Peyer's patch (tissue), 4 donors: ENCODE measurements around the gene GPC6. TPM values are rescaled to one million over a fixed set of nuclear protein-coding genes. Genes with fewer than 3 reads are reported as not detected.

ENCODE experiments used
- DNase-seq, 3 donors: peaks; one replicate each; pipeline ENCODE4 v3.0.0-alpha.2; 2017 to 2019
- H3K27ac ChIP-seq, 4 donors: fragments of 200-600 bp; sonication (generic); one replicate each; pipeline ENCODE4 v1.5.1; 2016 to 2019
- H3K27me3 ChIP-seq, 2 donors: fragments of 200-600 bp; sonication (generic); one replicate each; pipeline ENCODE4 v1.5.1; 2019
- H3K36me3 ChIP-seq, 3 donors: fragments of 200-600 bp; sonication (generic); one replicate each; pipeline ENCODE4 v1.5.1; 2016 to 2019
- H3K4me1 ChIP-seq, 4 donors: fragments of 200-600 bp; sonication (generic); one replicate each; pipeline ENCODE4 v1.5.1; 2016 to 2019
- H3K4me3 ChIP-seq, 4 donors: fragments of 200-600 bp; sonication (generic); 1 replicate in 3 of 4; 2 replicates in 1 of 4; pipeline ENCODE4 v1.5.1; 2016 to 2019; ENCODE audit warnings: mild to moderate bottlenecking in 1 of 4
- H3K9me3 ChIP-seq, 4 donors: fragments of 200-600 bp; sonication (generic); one replicate each; pipeline ENCODE4 v1.5.1; 2016 to 2019; ENCODE audit warnings: mild to moderate bottlenecking in 1 of 4
- CTCF ChIP-seq, 6 experiments: fragments of 450-650 bp in 4 of 6; fragments of 200-600 bp in 2 of 6; sonication (generic) in 1 of 6; IDR thresholded peaks; one replicate each; pipeline ENCODE4 v1.5.1; 2017 to 2019; ENCODE audit warnings: antibody characterized with exemption in 6 of 6, mild to moderate bottlenecking in 3 of 6, moderate library complexity in 1 of 6
- POLR2A ChIP-seq, 2 donors: fragments of 450-650 bp; IDR thresholded peaks; one replicate each; pipeline ENCODE4 v1.5.1; 2017; ENCODE audit warnings: antibody characterized with exemption in 2 of 2, mild to moderate bottlenecking in 2 of 2, moderate library complexity in 2 of 2
- total RNA-seq, 4 donors: library from RNA; depleted of rRNA; stranded (reverse); fragments of >200 nt; gene quantifications; one replicate each; pipeline ENCODE4 v1.1.0, GENCODE V29; 2016

The GPC6 gene
- total RNA-seq, 4 donors from 2014 or later, result 1.6 to 13.2 (median 2.6) TPM

GRCh38 chr13:93505104-93505952, 278.7 kb downstream of the GPC6 start:
- Histone ChIP-seq H3K27me3 (no peaks in the 10 kb centered on the region), H3K9me3 (no peaks in the 10 kb centered on the region), H3K4me1 (no peaks in the 10 kb centered on the region), H3K4me3 (no peak overlapping the region), H3K36me3 (no peaks in the 10 kb centered on the region), H3K27ac (no peak overlapping the region)
- TF ChIP-seq CTCF (IDR thresholded peaks at IDR 0.05) (no peak), POLR2A (IDR thresholded peaks at IDR 0.05) (no peak)
- no peak for DNase-seq

GRCh38 chr13:93511011-93511410, 284.4 kb downstream of the GPC6 start:
- no peak for TF ChIP-seq CTCF (IDR thresholded peaks at IDR 0.05)
- no peak for TF ChIP-seq POLR2A (IDR thresholded peaks at IDR 0.05)
- no peaks in the 10 kb centered on the region for H3K9me3 ChIP-seq

GRCh38 chr13:93515267-93515666, 288.7 kb downstream of the GPC6 start:
- Histone ChIP-seq H3K9me3 (no peaks in the 10 kb centered on the region), H3K4me3 (no peak overlapping the region), H3K27me3 (no peaks in the 10 kb centered on the region), H3K36me3 (no peaks in the 10 kb centered on the region), H3K4me1 (no peaks in the 10 kb centered on the region), H3K27ac (no peak overlapping the region)
- TF ChIP-seq CTCF (IDR thresholded peaks at IDR 0.05) (no peak), POLR2A (IDR thresholded peaks at IDR 0.05) (no peak)
- DNase-seq, result no peak

More at GRCh38 chr13:93511011-93511410, 284.4 kb downstream of the GPC6 start:
- no peak for DNase-seq
- Histone ChIP-seq H3K27me3 (no peaks in the 10 kb centered on the region), H3K27ac (no peak overlapping the region), H3K4me1 (no peaks in the 10 kb centered on the region), H3K4me3 (no peak overlapping the region), H3K36me3 (no peaks in the 10 kb centered on the region)

- no peaks in the 10 kb centered on the region for H3K27me3 ChIP-seq
- H3K9me3 ChIP-seq, result no peaks in the 10 kb centered on the region
- no peaks in the 10 kb centered on the region for H3K36me3 ChIP-seq
- H3K4me1 ChIP-seq, result no peaks in the 10 kb centered on the region
- no peak overlapping the region for H3K4me3 ChIP-seq
- H3K27ac ChIP-seq, result no peak overlapping the region
- TF ChIP-seq POLR2A (IDR thresholded peaks at IDR 0.05), result no peak
- no peak for TF ChIP-seq CTCF (IDR thresholded peaks at IDR 0.05)
- DNase-seq, result no peak
Measured at GRCh38 chr13:93517658-93518057, 291.1 kb downstream of the GPC6 start.

- no peak for DNase-seq
Measured at GRCh38 chr13:93521307-93521706, 294.7 kb downstream of the GPC6 start.

More at GRCh38 chr13:93521307-93521706, 294.7 kb downstream of the GPC6 start:
- TF ChIP-seq CTCF (IDR thresholded peaks at IDR 0.05) (no peak), POLR2A (IDR thresholded peaks at IDR 0.05) (no peak)
- H3K9me3 ChIP-seq, result no peaks in the 10 kb centered on the region
- no peaks in the 10 kb centered on the region for H3K36me3 ChIP-seq
- no peaks in the 10 kb centered on the region for H3K27me3 ChIP-seq
- no peak overlapping the region for H3K27ac ChIP-seq
- H3K4me3 ChIP-seq, result no peak overlapping the region
- H3K4me1 ChIP-seq, result no peaks in the 10 kb centered on the region
